HEK293 (cell line): Measurements from ENCODE around the gene RPS18.
A peak's percentile ranks its signal among the peaks of the same experiment; 100 is the strongest.

Experiments used
- BCL11A ChIP-seq: fragments of 450-650 bp; formaldehyde crosslinking; IDR thresholded peaks from 2 replicates; pipeline ENCODE4 v1.5.1; 2016; ENCODE audit warnings: low read depth, missing biosample characterization, missing genetic modification characterization
- KLF9 ChIP-seq: fragments of 450-650 bp; formaldehyde crosslinking; IDR thresholded peaks from 2 replicates; pipeline ENCODE4 v1.5.1; 2016; ENCODE audit warnings: missing biosample characterization, missing genetic modification characterization, low read depth
- REPIN1 ChIP-seq: fragments of 450-650 bp; formaldehyde crosslinking; IDR thresholded peaks from 2 replicates; pipeline ENCODE4 v1.5.1; 2017; ENCODE audit warnings: missing biosample characterization, missing genetic modification characterization, low read depth
- TRIM28 ChIP-seq: IDR thresholded peaks from 2 replicates; pipeline ENCODE4 v1.6.1; 2011; ENCODE audit warnings: low read length, control low read depth, borderline replicate concordance
- ZFP41 ChIP-seq: fragments of 450-650 bp; formaldehyde crosslinking; IDR thresholded peaks from 2 replicates; pipeline ENCODE4 v1.5.1; 2016; ENCODE audit warnings: missing biosample characterization, missing genetic modification characterization, borderline replicate concordance
- ZNF121 ChIP-seq: fragments of 450-650 bp; formaldehyde crosslinking; IDR thresholded peaks from 2 replicates; pipeline ENCODE4 v1.5.1; 2016; ENCODE audit warnings: missing biosample characterization, missing genetic modification characterization
- ZNF132 ChIP-seq: fragments of 450-650 bp; formaldehyde crosslinking; IDR thresholded peaks from 2 replicates; pipeline ENCODE4 v1.5.1; 2017; ENCODE audit warnings: missing biosample characterization, missing genetic modification characterization, borderline replicate concordance
- ZNF155 ChIP-seq: fragments of 450-650 bp; formaldehyde crosslinking; IDR thresholded peaks from 2 replicates; pipeline ENCODE4 v1.5.1; 2016; ENCODE audit warnings: missing biosample characterization, missing genetic modification characterization
- ZNF211 ChIP-seq: fragments of 450-650 bp; formaldehyde crosslinking; IDR thresholded peaks from 2 replicates; pipeline ENCODE4 v1.5.1; 2016; ENCODE audit warnings: low read depth, missing biosample characterization, missing genetic modification characterization
- ZNF274 ChIP-seq, 2 experiments: fragments of 200-500 bp in 1 of 2; fragments of 450-650 bp in 1 of 2; sonication (Bioruptor generic) in 1 of 2; formaldehyde crosslinking in 1 of 2; IDR thresholded peaks; 2 replicates each; pipeline versions ENCODE4 v1.5.1 to v1.6.1; 2014 to 2016; ENCODE audit warnings: borderline replicate concordance in 1 of 2, inconsistent platforms in 1 of 2, low read length in 1 of 2, missing biosample characterization in 1 of 2, missing genetic modification characterization in 1 of 2
- ZNF302 ChIP-seq: fragments of 450-650 bp; formaldehyde crosslinking; IDR thresholded peaks from 2 replicates; pipeline ENCODE4 v1.5.1; 2016; ENCODE audit warnings: missing biosample characterization, missing genetic modification characterization, low read depth
- ZNF311 ChIP-seq: fragments of 450-650 bp; formaldehyde crosslinking; IDR thresholded peaks from 2 replicates; pipeline ENCODE4 v1.5.1; 2017; ENCODE audit warnings: missing biosample characterization, missing genetic modification characterization, borderline replicate concordance
- ZNF350 ChIP-seq: fragments of 450-650 bp; formaldehyde crosslinking; IDR thresholded peaks from 2 replicates; pipeline ENCODE4 v1.5.0; 2017; ENCODE audit warnings: missing biosample characterization, mild to moderate bottlenecking, missing genetic modification characterization
- ZNF423 ChIP-seq: fragments of 450-650 bp; formaldehyde crosslinking; IDR thresholded peaks from 2 replicates; pipeline ENCODE4 v1.5.1; 2016; ENCODE audit warnings: missing biosample characterization, missing genetic modification characterization
- ZNF501 ChIP-seq: fragments of 450-650 bp; formaldehyde crosslinking; IDR thresholded peaks from 2 replicates; pipeline ENCODE4 v1.5.1; 2016; ENCODE audit warnings: missing biosample characterization, missing genetic modification characterization
- ZNF544 ChIP-seq: fragments of 450-650 bp; formaldehyde crosslinking; IDR thresholded peaks from 2 replicates; pipeline ENCODE4 v1.5.0; 2017; ENCODE audit warnings: missing biosample characterization, missing genetic modification characterization
- ZNF621 ChIP-seq: fragments of 450-650 bp; formaldehyde crosslinking; IDR thresholded peaks from 2 replicates; pipeline ENCODE4 v1.5.1; 2017; ENCODE audit warnings: missing biosample characterization, missing genetic modification characterization
- ZNF776 ChIP-seq: fragments of 450-650 bp; formaldehyde crosslinking; IDR thresholded peaks from 2 replicates; pipeline ENCODE4 v1.5.0; 2017; ENCODE audit warnings: missing biosample characterization, missing genetic modification characterization, borderline replicate concordance
- ZNF791 ChIP-seq: fragments of 450-650 bp; formaldehyde crosslinking; IDR thresholded peaks from 2 replicates; pipeline ENCODE4 v1.5.1; 2016; ENCODE audit warnings: missing biosample characterization, missing genetic modification characterization
- ZNF792 ChIP-seq: fragments of 450-650 bp; formaldehyde crosslinking; IDR thresholded peaks from 2 replicates; pipeline ENCODE4 v1.5.1; 2016; ENCODE audit warnings: missing biosample characterization, missing genetic modification characterization
- TF ChIP-seq, protein P1 (sequence below): fragments of 450-650 bp; formaldehyde crosslinking; IDR thresholded peaks from 2 replicates; pipeline ENCODE4 v1.5.1; 2017; ENCODE audit warnings: missing biosample characterization, missing genetic modification characterization
- TF ChIP-seq, protein P2 (sequence below): fragments of 450-650 bp; formaldehyde crosslinking; IDR thresholded peaks from 2 replicates; pipeline ENCODE4 v1.5.1; 2016; ENCODE audit warnings: missing biosample characterization, missing genetic modification characterization
- TF ChIP-seq, protein P3 (sequence below): fragments of 450-650 bp; formaldehyde crosslinking; optimal IDR thresholded peaks from 2 replicates; pipeline ENCODE3; 2016; ENCODE audit warnings: missing biosample characterization, mild to moderate bottlenecking, missing genetic modification characterization
- TF ChIP-seq, protein P4 (sequence below): fragments of 450-650 bp; formaldehyde crosslinking; IDR thresholded peaks from 2 replicates; pipeline ENCODE4 v1.5.1; 2016; ENCODE audit warnings: missing biosample characterization, missing genetic modification characterization
- TF ChIP-seq, protein P5 (sequence below): fragments of 450-650 bp; formaldehyde crosslinking; IDR thresholded peaks from 2 replicates; pipeline ENCODE4 v1.5.1; 2016; ENCODE audit warnings: missing biosample characterization, missing genetic modification characterization
- TF ChIP-seq, protein P6 (sequence below): fragments of 450-650 bp; formaldehyde crosslinking; conservative IDR thresholded peaks from 2 replicates; pipeline ENCODE4 v1.5.1; 2016; ENCODE audit warnings: low read depth, missing biosample characterization, missing genetic modification characterization
- TF ChIP-seq, protein P7 (sequence below): fragments of 450-650 bp; formaldehyde crosslinking; IDR thresholded peaks from 2 replicates; pipeline ENCODE4 v1.5.1; 2016; ENCODE audit warnings: missing biosample characterization, missing genetic modification characterization, borderline replicate concordance

Gene RPS18

DNA sequence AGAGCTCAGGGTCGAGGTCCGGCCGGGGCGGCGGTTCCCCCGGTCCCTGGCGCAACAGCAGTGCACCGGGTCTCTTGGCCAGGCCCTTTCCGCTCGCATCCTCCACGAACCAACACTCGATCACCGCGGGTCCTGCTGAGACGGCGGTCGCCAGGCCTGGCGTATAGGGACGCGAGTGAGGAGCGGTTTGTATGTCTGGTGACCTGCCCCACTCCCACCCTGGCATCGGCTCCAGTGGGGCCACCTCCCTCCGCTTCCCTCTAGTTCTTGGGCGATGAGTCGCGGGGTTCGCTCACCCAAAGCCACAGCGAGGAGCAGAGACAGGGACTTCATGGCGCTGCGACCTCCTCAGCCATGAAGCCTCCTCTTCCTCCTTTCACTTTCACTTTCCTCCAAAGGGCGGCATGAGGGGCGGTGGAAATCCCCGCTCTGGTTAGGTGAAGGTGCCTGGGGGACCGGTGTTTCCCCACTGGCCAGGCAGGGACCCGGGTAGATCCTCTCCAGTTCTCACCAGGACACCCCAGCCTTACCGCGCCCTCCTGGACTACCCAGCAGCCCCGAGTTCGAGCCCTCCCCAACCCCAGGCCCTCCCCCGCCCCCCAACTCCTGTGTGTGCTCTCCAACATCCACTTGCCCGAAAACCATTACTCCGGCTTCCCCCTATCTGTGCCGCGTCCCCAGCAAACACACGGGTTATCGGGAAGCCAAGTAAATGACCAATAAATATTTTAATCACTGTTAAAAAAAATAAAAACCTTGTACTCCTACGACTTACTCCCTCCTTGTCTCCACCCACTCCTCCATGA is 42.0 kb downstream of the RPS18 start, which contains the start of gene TAPBP (continued):
- TF ChIP-seq ZNF274 (IDR thresholded peaks at IDR 0.05; ENCODE audit: low read length) (no peak), ZNF274 (tag by site-specific recombination; IDR thresholded peaks at IDR 0.05; ENCODE audit: borderline replicate concordance) (no peak), ZNF132 (tag by site-specific recombination) (no peak), REPIN1 (tag by site-specific recombination) (no peak), ZNF121 (tag by site-specific recombination) (no peak), BCL11A (tag by site-specific recombination) (no peak; the same call in 1 of the 2 replicates), ZNF544 (tag by site-specific recombination) (no peak), ZNF621 (no peak), ZNF302 (tag by site-specific recombination) (no peak), TRIM28 (no peak), ZNF211 (no peak), ZNF776 (tag by site-specific recombination) (no peak), ZFP41 (no peak), KLF9 (tag by site-specific recombination) (no peak), ZNF311 (tag by site-specific recombination) (no peak), ZNF501 (tag by site-specific recombination) (peak; percentile 75), ZNF423 (tag by site-specific recombination) (no peak), ZNF791 (tag by site-specific recombination) (no peak), ZNF155 (no peak), ZNF792 (0 out of 2 replicates have a peak, but pooled peaks have one; percentile 19), ZNF350 (tag by site-specific recombination) (no peak)
- TF ChIP-seq, protein P1, sequence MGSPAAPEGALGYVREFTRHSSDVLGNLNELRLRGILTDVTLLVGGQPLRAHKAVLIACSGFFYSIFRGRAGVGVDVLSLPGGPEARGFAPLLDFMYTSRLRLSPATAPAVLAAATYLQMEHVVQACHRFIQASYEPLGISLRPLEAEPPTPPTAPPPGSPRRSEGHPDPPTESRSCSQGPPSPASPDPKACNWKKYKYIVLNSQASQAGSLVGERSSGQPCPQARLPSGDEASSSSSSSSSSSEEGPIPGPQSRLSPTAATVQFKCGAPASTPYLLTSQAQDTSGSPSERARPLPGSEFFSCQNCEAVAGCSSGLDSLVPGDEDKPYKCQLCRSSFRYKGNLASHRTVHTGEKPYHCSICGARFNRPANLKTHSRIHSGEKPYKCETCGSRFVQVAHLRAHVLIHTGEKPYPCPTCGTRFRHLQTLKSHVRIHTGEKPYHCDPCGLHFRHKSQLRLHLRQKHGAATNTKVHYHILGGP, result no peak
- TF ChIP-seq, protein P2, sequence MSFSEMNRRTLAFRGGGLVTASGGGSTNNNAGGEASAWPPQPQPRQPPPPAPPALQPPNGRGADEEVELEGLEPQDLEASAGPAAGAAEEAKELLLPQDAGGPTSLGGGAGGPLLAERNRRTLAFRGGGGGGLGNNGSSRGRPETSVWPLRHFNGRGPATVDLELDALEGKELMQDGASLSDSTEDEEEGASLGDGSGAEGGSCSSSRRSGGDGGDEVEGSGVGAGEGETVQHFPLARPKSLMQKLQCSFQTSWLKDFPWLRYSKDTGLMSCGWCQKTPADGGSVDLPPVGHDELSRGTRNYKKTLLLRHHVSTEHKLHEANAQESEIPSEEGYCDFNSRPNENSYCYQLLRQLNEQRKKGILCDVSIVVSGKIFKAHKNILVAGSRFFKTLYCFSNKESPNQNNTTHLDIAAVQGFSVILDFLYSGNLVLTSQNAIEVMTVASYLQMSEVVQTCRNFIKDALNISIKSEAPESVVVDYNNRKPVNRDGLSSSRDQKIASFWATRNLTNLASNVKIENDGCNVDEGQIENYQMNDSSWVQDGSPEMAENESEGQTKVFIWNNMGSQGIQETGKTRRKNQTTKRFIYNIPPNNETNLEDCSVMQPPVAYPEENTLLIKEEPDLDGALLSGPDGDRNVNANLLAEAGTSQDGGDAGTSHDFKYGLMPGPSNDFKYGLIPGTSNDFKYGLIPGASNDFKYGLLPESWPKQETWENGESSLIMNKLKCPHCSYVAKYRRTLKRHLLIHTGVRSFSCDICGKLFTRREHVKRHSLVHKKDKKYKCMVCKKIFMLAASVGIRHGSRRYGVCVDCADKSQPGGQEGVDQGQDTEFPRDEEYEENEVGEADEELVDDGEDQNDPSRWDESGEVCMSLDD (tag by site-specific recombination), result peak; percentile 38; the same call in 1 of the 2 replicates
- TF ChIP-seq, protein P3, sequence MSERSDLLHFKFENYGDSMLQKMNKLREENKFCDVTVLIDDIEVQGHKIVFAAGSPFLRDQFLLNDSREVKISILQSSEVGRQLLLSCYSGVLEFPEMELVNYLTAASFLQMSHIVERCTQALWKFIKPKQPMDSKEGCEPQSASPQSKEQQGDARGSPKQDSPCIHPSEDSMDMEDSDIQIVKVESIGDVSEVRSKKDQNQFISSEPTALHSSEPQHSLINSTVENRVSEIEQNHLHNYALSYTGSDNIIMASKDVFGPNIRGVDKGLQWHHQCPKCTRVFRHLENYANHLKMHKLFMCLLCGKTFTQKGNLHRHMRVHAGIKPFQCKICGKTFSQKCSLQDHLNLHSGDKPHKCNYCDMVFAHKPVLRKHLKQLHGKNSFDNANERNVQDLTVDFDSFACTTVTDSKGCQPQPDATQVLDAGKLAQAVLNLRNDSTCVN (tag by site-specific recombination), result peak; percentile 47
- TF ChIP-seq, protein P4, sequence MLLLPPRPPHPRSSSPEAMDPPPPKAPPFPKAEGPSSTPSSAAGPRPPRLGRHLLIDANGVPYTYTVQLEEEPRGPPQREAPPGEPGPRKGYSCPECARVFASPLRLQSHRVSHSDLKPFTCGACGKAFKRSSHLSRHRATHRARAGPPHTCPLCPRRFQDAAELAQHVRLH (tag by site-specific recombination), result no peak
- TF ChIP-seq, protein P5, sequence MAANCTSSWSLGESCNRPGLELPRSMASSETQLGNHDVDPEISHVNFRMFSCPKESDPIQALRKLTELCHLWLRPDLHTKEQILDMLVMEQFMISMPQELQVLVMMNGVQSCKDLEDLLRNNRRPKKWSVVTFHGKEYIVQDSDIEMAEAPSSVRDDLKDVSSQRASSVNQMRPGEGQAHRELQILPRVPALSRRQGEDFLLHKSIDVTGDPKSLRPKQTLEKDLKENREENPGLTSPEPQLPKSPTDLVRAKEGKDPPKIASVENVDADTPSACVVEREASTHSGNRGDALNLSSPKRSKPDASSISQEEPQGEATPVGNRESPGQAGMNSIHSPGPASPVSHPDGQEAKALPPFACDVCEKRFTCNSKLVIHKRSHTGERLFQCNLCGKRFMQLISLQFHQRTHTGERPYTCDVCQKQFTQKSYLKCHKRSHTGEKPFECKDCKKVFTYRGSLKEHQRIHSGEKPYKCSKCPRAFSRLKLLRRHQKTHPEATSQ (tag by site-specific recombination), result no peak
- TF ChIP-seq, protein P6, sequence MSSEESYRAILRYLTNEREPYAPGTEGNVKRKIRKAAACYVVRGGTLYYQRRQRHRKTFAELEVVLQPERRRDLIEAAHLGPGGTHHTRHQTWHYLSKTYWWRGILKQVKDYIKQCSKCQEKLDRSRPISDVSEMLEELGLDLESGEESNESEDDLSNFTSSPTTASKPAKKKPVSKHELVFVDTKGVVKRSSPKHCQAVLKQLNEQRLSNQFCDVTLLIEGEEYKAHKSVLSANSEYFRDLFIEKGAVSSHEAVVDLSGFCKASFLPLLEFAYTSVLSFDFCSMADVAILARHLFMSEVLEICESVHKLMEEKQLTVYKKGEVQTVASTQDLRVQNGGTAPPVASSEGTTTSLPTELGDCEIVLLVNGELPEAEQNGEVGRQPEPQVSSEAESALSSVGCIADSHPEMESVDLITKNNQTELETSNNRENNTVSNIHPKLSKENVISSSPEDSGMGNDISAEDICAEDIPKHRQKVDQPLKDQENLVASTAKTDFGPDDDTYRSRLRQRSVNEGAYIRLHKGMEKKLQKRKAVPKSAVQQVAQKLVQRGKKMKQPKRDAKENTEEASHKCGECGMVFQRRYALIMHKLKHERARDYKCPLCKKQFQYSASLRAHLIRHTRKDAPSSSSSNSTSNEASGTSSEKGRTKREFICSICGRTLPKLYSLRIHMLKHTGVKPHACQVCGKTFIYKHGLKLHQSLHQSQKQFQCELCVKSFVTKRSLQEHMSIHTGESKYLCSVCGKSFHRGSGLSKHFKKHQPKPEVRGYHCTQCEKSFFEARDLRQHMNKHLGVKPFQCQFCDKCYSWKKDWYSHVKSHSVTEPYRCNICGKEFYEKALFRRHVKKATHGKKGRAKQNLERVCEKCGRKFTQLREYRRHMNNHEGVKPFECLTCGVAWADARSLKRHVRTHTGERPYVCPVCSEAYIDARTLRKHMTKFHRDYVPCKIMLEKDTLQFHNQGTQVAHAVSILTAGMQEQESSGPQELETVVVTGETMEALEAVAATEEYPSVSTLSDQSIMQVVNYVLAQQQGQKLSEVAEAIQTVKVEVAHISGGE (tag by site-specific recombination), result no peak; the same call in 1 of the 2 replicates
- TF ChIP-seq, protein P7, sequence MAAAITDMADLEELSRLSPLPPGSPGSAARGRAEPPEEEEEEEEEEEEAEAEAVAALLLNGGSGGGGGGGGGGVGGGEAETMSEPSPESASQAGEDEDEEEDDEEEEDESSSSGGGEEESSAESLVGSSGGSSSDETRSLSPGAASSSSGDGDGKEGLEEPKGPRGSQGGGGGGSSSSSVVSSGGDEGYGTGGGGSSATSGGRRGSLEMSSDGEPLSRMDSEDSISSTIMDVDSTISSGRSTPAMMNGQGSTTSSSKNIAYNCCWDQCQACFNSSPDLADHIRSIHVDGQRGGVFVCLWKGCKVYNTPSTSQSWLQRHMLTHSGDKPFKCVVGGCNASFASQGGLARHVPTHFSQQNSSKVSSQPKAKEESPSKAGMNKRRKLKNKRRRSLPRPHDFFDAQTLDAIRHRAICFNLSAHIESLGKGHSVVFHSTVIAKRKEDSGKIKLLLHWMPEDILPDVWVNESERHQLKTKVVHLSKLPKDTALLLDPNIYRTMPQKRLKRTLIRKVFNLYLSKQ (tag by site-specific recombination), result no peak
